HEK293 (cell line): ENCODE results near the gene PPP1CA.

ENCODE experiments used
- CTCF ChIA-PET: fragments of 350-600 bp; formaldehyde crosslinking; extraction: SDS; loops from one replicate; lab custom pipeline; 2021; ENCODE audit warnings: antibody characterized with exemption; lab: Yijun Ruan, JAX
- POLR2A ChIA-PET: fragments of 300-600 bp; formaldehyde crosslinking; extraction: SDS; loops from one replicate; lab custom pipeline; 2020; ENCODE audit warnings: antibody characterized with exemption, inconsistent platforms; lab: Yijun Ruan, JAX
- H3K27ac ChIP-seq: fragments of 200-500 bp; sonication (Bioruptor generic); 2 replicates; pipeline ENCODE4 v1.5.1; 2014; ENCODE audit warnings: low read depth, low read length, control low read depth, inconsistent platforms; ENCODE audit errors: extremely low read depth
- H3K36me3 ChIP-seq, 2 experiments: fragments of 200-500 bp in 1 of 2; sonication (Bioruptor generic) in 1 of 2; 1 replicate in 1 of 2; 2 replicates in 1 of 2; pipeline ENCODE4 v1.5.1; 2014 to 2017; ENCODE audit warnings: inconsistent platforms in 2 of 2, low read length in 2 of 2; ENCODE audit not compliant: control insufficient read depth in 2 of 2, insufficient read depth in 1 of 2
- H3K4me1 ChIP-seq: fragments of 200-500 bp; sonication (Bioruptor generic); 2 replicates; pipeline ENCODE4 v1.5.1; 2014; ENCODE audit warnings: mild to moderate bottlenecking, low read length, inconsistent platforms; ENCODE audit not compliant: control insufficient read depth, insufficient read depth
- H3K4me3 ChIP-seq: 2 replicates; pipeline ENCODE4 v1.5.1; 2011; ENCODE audit warnings: low read depth, mild to moderate bottlenecking, control low read depth, low read length, moderate library complexity
- H3K9me3 ChIP-seq: fragments of 200-500 bp; sonication (Bioruptor generic); 2 replicates; pipeline ENCODE4 v1.5.1; 2014; ENCODE audit warnings: low read depth, low read length, inconsistent platforms; ENCODE audit not compliant: control insufficient read depth, insufficient read depth
- CTCF ChIP-seq: fragments of 450-650 bp; formaldehyde crosslinking; IDR thresholded peaks from 2 replicates; pipeline ENCODE4 v1.5.1; 2016; ENCODE audit warnings: missing biosample characterization, missing genetic modification characterization
- SP2 ChIP-seq: fragments of 450-650 bp; formaldehyde crosslinking; IDR thresholded peaks from 2 replicates; pipeline ENCODE4 v1.5.1; 2016; ENCODE audit warnings: missing biosample characterization, missing genetic modification characterization
- TRIM28 ChIP-seq: IDR thresholded peaks from 2 replicates; pipeline ENCODE4 v1.6.1; 2011; ENCODE audit warnings: low read length, control low read depth, borderline replicate concordance
- TSHZ1 ChIP-seq: fragments of 450-650 bp; formaldehyde crosslinking; IDR thresholded peaks from 2 replicates; pipeline ENCODE4 v1.5.1; 2016; ENCODE audit warnings: missing biosample characterization, missing genetic modification characterization, borderline replicate concordance
- ZBTB11 ChIP-seq: fragments of 450-650 bp; formaldehyde crosslinking; conservative IDR thresholded peaks from 2 replicates; pipeline ENCODE4 v1.5.1; 2016; ENCODE audit warnings: low read depth, missing biosample characterization, missing genetic modification characterization
- ZFHX2 ChIP-seq: fragments of 450-650 bp; formaldehyde crosslinking; conservative IDR thresholded peaks from 2 replicates; pipeline ENCODE4 v1.5.1; 2016; ENCODE audit warnings: missing biosample characterization, missing genetic modification characterization
- ZNF341 ChIP-seq: fragments of 450-650 bp; formaldehyde crosslinking; IDR thresholded peaks from 2 replicates; pipeline ENCODE4; 2016; ENCODE audit warnings: low read depth, missing biosample characterization, missing genetic modification characterization
- ZNF426 ChIP-seq: fragments of 450-650 bp; formaldehyde crosslinking; IDR thresholded peaks from 2 replicates; pipeline ENCODE4 v1.5.1; 2017; ENCODE audit warnings: missing biosample characterization, missing genetic modification characterization, mild to moderate bottlenecking, inconsistent platforms, moderate library complexity
- ZNF521 ChIP-seq: fragments of 450-650 bp; formaldehyde crosslinking; IDR thresholded peaks from 2 replicates; pipeline ENCODE4 v1.5.1; 2017; ENCODE audit warnings: missing biosample characterization, mild to moderate bottlenecking, missing genetic modification characterization
- ZNF600 ChIP-seq: fragments of 450-650 bp; formaldehyde crosslinking; IDR thresholded peaks from 2 replicates; pipeline ENCODE4 v1.5.1; 2016; ENCODE audit warnings: missing biosample characterization, missing genetic modification characterization
- ZNF658 ChIP-seq: fragments of 450-650 bp; formaldehyde crosslinking; IDR thresholded peaks from 2 replicates; pipeline ENCODE4; 2016; ENCODE audit warnings: missing biosample characterization, missing genetic modification characterization
- ZSCAN18 ChIP-seq: fragments of 450-650 bp; formaldehyde crosslinking; IDR thresholded peaks from 2 replicates; pipeline ENCODE4 v1.5.1; 2016; ENCODE audit warnings: missing biosample characterization, missing genetic modification characterization
- TF ChIP-seq, protein P1 (sequence below): fragments of 450-650 bp; formaldehyde crosslinking; IDR thresholded peaks from 2 replicates; pipeline ENCODE4 v1.5.1; 2016; ENCODE audit warnings: missing biosample characterization, missing genetic modification characterization

PPP1CA gene

GRCh38 chr11:67440229-67441097 is 38.8 kb upstream of the PPP1CA start:
- Histone ChIP-seq H3K27ac (no peak overlapping the region), H3K4me3 (no peak overlapping the region), H3K36me3 (peaks cover 0 to 56% of the 10 kb centered on the region in 2 experiments; a peak in 1 of 3 replicates), H3K9me3 (no peaks in the 10 kb centered on the region), H3K4me1 (no peaks in the 10 kb centered on the region)
- ChIA-PET CTCF (interaction anchor here (0.7 kb wide), 1 partner anchor 58 kb away, joined by 3 read pairs; no protein-coding TSS in a partner anchor), POLR2A (interaction anchor here (0.6 to 1.7 kb wide), 4 partner anchors 20 to 49 kb away, joined by 3 to 7 read pairs (median 5); partner anchors contain the start of genes PPP1CA and RAD9A)
- peak; percentile 16; the same call in 1 of the 2 replicates for TF ChIP-seq ZFHX2 (tag by site-specific recombination)
- no peak for TF ChIP-seq TSHZ1 (tag by site-specific recombination)

- H3K27ac ChIP-seq: no peak overlapping the region
- POLR2A ChIA-PET: interaction anchor here (0.6 to 2.6 kb wide), 8 partner anchors 10 to 43 kb away, joined by 3 to 11 read pairs (median 5); partner anchors contain the start of genes PPP1CA, RPS6KB2 and TMEM134
Observed at GRCh38 chr11:67439321-67440228, 37.9 kb upstream of the PPP1CA start.

More at GRCh38 chr11:67439321-67440228, 37.9 kb upstream of the PPP1CA start:
- TF ChIP-seq ZNF341 (tag by site-specific recombination) (0 out of 2 replicates have a peak, but pooled peaks have one; percentile 33), ZNF426 (no peak), SP2 (tag by site-specific recombination) (peak; percentile 20; the same call in 1 of the 2 replicates), ZNF600 (peak; percentile 71), ZSCAN18 (tag by site-specific recombination) (no peak), ZBTB11 (0 out of 2 replicates have a peak, but pooled peaks have one; percentile 17), CTCF (peak; percentile 42; the same call in 1 of the 2 replicates), TRIM28 (no peak), ZNF658 (tag by site-specific recombination) (no peak), ZNF521 (no peak)
- TF ChIP-seq, protein P1, sequence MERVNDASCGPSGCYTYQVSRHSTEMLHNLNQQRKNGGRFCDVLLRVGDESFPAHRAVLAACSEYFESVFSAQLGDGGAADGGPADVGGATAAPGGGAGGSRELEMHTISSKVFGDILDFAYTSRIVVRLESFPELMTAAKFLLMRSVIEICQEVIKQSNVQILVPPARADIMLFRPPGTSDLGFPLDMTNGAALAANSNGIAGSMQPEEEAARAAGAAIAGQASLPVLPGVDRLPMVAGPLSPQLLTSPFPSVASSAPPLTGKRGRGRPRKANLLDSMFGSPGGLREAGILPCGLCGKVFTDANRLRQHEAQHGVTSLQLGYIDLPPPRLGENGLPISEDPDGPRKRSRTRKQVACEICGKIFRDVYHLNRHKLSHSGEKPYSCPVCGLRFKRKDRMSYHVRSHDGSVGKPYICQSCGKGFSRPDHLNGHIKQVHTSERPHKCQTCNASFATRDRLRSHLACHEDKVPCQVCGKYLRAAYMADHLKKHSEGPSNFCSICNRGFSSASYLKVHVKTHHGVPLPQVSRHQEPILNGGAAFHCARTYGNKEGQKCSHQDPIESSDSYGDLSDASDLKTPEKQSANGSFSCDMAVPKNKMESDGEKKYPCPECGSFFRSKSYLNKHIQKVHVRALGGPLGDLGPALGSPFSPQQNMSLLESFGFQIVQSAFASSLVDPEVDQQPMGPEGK: peak; percentile 44; the same call in 1 of the 2 replicates
- TF ChIP-seq, all 188 proteins: peak for 6
- H3K4me3 ChIP-seq: no peak overlapping the region
- H3K36me3 ChIP-seq: peaks cover 0 to 65% of the 10 kb centered on the region in 2 experiments; a peak in 1 of 3 replicates
- H3K9me3 ChIP-seq: no peaks in the 10 kb centered on the region
- no peaks in the 10 kb centered on the region for H3K4me1 ChIP-seq
- CTCF ChIA-PET: interaction anchor here (0.6 to 1.0 kb wide), 2 partner anchors 20 to 58 kb away, joined by 3 to 5 read pairs; no protein-coding TSS in a partner anchor
